ENCODE measurements around the gene INMT. TPM values are rescaled to one million over a fixed set of nuclear protein-coding genes. Genes with fewer than 3 reads are reported as not detected.

INMT gene
- total RNA-seq, 1 donor from 2014 or later: 21.5 TPM

DNA sequence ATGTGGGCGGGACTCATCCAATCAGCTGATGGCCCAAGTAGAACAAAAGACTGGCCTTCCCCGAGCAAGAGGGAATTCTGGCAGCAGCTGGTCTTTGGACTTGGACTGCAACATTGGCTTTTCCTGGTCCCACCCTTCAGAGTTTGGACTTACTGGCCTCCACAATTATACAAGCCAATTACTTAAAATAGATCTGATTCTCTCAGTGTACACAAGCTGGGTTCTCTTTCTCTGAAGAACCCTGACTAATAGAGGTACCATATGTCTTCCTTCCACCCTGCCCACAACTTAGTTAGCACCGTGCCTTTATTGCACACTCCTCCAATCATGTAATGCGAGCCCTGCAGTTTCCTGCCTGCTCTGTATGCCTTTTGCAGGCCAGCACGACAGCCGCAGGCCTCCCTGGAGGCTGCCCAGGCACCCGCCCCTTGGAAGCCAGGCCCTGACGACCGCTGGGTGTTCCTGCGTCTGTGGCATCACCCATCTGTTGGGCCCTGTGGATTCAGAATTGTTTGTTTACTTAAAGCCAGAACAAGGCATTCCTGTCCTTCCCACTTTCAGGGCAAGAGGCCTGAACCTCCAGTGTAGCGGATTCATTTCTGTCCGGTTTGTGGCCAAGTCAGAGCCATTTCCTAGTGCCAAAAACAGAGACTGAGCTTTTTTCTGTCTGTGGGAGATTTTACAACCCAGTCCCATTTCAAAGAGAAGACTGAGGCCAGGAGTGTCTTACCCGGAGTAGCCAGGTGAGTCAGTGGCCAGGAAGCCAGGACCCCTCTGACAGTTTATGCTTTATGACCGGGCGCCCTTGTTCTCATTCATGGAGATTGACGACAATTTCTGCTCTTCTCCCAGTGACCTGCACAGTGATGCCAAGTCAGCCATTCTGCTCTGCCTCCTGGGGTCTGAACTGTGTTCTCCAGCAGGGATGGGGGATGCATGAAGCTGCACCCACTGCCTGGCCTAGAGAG lies 968 bp upstream of the INMT start:
- DNase-seq (ENCODE audit: low spot score): no peak
- ATAC-seq: peak; percentile 35

DNA sequence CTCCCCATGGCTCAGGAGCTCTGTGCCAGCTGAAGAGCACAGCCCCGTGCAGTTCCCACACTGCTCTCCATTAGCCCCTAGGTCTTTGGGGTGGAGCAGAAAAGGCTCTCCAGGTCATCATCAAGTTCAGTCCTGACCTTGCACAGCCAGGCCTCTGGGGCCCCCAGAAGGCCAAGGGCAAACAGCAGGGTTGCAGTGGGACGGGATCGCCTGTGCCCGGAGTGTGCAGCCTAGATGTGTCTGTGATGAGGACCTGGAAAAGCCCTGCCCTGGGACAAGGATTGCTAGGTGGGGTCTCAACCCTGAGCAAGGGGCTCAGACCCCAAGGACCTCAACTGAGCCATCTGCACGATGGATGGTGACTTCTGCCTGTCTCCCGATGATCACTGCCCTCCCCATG lies 549 bp downstream of the INMT start:
- ATAC-seq: no peak
- DNase-seq (ENCODE audit: low spot score): no peak

DNA sequence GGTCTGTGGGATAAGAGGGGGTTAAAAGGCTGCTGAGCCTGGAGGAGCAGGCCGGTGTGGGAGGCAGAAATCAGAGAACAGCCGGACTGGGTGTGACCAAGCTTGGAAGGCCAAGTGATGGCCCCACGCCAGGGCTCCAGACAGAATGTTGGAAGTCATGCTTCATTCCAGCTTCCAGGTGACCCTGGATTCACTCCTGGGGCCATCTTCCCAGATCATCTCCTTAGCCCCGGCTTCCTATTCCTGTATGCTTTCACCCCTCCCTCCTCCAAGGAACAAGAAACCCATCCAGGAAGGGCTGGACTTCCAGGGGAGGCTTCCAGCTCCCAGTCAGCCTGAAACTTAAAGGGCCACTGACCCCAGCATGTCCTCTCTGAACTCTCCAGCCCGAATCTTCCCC lies 1.0 kb downstream of the INMT start:
- peak; percentile 60 for DNase-seq (ENCODE audit: low spot score)
- ATAC-seq: peak; percentile 60

DNA sequence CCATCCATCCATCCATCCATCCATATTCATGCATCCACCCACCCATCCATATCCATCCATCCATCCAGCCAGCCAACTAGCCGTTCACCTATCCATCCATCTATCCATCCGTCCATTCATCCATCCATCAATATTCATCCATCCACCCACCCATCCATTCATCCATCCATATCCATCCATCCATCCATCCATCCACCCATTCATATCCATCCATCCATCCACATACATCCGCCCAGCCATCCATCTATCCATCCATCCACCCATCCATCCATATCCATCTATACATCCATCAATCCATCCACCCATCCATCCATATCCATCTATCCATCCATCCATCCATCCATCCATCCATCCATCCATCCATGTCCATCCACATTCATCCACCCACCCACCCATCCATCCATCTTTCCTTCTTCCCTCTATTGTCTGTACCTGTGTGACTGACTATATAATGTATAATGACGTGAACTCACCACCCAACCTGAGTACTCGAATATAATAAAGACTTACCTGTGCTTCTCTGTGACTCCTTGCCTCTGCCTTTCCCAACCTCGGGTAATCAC lies 2.5 kb downstream of the INMT start:
- no peak for DNase-seq (ENCODE audit: low spot score)
- no peak for ATAC-seq

DNA sequence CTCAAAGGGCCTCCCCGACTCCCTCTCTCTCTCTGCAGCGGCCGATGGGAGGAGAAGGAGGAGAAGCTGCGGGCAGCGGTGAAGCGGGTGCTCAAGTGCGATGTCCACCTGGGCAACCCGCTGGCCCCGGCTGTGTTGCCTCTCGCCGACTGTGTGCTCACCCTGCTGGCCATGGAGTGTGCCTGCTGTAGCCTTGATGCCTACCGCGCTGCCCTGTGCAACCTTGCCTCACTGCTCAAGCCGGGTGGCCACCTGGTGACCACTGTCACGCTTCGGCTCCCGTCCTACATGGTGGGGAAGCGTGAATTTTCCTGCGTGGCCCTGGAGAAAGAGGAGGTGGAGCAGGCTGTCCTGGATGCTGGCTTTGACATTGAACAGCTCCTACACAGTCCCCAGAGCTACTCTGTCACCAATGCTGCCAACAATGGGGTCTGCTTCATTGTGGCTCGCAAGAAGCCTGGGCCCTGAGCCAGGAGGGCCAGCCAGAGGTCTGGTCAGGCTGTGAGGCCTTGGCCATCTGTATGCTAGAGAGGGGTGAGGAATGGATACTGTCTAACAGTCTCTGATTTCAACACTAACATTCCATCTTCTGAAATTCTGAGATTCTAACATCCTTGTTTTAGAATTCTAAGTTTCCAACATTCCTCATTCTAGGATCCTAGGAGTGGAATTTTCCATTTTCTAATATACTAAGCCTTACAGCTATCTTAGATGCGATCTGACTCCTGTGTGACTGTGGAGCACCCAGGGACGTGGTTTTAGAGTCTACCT lies 3.6 kb downstream of the INMT start:
- ATAC-seq (peak; percentile 43), DNase-seq (ENCODE audit: low spot score) (peak; percentile 61)

DNA sequence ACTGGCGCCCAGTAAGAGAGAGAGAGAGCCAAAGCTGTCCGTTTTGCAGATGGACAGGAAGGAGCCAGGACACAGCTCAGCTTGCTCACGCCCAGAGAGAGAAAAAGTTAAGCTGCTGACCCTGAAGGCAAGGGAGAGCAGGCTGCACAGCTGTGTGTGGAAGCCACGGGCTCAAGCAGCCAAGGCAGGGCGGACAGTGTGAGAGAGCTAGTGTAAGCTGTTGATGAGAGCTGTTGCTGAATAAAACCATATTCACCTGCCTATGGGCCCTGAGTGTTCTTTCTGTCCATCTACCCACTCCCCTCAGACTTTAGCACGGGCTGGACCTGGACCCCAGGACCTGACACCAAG lies 5.4 kb downstream of the INMT start:
- no peak for DNase-seq (ENCODE audit: low spot score)
- ATAC-seq: no peak

DNA sequence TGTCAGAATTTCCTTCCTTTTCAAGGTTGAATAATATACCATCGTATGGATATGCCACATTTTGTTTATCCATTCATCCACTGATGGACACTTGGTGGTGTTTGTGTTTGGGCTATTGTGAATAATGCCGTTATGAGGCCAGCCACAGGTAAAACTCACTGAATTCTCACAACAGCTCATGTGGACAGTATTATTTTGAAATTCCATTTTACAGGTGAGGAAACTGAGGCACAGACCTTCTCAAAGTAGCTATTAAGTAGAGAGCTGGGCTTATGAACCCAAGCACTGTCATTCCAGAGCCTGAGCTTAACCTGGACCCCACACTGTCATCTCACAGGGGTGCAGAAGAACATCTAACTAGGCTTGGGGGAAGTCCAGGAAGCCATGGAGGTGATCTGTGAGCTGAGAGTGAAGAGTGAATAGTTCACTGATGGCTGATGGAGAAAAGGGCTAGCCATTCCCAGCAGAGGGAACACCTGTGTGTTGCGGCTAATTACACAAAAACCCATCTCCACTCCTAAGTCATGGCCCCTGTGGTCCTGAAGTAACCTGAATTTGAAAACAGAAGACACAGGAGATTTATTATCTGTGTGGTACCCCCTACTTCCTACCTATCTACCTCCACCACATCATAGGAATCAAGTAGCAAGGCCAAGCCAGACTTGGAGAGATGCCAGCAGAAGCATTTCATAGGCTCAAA lies 8.7 kb downstream of the INMT start:
- DNase-seq (ENCODE audit: low spot score): no peak
- ATAC-seq: no peak

DNA sequence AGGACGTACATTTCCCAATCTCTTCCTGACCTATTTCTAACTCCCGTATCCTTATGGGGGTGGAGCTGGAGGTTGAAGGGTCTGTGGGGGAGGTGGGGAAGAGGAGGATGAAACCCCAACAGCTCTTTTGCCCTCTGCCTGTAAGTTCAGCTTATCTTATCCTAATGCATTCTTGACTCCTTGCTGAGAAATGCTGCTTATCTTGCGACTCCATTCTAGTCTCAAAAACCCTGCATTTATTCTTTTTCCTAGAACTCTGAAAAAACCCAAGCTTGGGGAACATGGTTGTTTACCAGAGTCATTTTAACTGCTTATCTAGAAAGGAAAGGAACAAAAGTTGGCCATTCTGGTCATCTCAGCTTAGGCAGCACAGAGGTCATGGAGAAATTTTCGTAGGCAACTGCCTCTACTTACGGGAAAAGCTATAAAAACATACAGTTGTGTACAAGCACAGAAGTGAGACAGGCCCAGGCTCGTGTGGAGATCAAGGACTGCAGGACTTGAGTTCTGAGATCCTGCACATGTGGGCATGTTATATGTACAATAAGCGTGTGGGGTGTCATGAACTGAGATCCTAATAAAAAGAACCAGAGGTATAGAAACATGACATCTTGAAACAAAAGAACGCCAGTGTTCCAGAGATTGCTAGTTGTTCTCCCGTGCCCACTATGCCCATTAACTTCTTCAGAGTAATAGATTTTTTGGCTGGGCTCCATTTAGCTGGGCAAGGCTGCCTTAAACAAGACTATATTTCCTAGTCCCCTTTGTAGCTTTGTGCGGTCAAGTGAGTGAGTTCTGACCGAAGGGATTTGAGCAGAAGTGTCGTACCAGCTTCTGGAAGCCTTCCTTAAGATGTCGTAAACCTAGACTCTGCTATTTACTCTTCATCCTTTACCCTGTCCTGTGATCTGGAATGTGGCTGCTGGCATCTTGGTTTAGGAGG lies 9.6 kb downstream of the INMT start:
- no peak for DNase-seq (ENCODE audit: low spot score)
- ATAC-seq: peak; percentile 42

DNA sequence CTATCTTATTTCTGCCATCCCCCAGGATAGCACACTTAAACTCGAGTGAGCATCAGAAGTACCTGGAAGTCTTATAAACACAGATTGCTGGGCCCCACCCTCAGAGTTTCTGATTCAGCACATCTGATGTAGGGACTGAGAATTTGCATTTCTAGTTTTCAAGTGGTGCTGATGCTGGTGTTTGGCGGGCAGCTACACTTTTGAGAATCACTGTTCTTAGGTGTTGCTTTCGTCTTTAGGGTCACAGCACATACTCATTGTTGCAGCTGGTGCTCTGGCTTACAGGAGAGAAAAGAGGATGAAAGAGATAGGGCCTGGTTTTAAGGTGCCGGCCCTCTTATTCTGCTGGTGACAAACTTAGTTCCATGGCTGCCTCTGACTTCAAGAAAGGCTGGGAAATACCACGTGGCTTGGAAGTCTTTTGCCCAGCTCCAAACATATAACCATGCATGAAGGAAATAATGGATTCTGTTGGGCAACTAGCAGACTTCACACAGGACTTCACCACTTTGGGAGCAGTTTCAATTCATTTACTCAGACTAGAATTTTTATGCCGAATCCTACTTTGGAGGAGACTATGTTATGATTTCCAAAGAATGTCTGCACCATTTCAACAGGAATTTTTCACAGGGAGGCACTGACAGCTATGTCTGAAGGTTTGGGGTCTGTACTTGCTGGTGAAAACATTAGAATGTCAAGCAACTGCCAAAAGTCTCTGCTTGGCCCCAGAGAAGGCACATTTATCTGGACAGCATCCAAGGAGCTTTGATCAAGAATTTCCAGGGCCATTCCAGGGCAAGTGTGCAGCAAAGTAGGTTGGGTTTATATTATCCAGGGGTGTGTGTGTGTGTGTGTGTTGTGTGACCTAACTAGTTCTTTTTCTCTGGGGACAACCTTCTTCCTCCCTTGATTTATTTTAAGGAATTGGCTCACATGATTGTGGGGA lies 12.4 kb downstream of the INMT start:
- ATAC-seq (peak; percentile 45), DNase-seq (ENCODE audit: low spot score) (no peak)

DNA sequence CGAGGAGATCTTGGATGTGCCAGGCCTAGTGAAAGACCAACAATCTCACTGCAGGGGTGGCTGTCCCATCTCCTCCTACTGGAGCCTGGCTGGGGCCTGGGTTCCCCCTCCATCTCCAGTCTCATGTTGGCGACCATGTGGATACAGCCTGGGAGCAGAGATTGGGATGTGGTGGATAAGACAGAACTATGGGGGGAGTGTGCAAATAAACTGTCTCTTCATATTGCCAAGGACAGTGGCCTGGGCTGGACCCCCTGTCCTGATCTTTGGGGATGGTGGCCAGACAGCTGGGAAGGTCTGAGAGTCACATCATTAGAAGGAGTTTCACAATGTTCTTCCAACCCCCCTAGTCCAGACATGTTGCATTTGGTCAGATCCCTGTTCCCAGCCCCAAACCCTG lies 13.5 kb downstream of the INMT start:
- DNase-seq (ENCODE audit: low spot score): no peak

DNA sequence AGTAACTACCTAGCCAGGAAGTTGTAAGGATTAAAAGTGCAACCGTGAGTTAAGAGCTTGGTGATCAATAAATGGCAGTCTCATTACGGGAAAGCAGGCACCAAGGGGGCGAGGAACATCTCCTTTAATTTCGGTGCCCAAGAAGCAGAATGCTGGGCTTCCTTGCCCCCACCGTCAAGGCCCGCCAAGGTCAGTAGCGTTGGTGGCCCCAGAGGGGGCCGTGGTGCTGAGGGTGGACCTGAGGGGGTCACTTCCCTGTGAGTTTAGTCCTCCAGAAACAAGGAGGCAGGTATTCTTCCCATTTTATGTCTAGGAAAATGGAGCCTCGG lies 18.9 kb downstream of the INMT start:
- DNase-seq (ENCODE audit: low spot score) (no peak), ATAC-seq (peak; percentile 3)

More for the DNA sequence above, 13.5 kb downstream of the INMT start:
- no peak for ATAC-seq

DNA sequence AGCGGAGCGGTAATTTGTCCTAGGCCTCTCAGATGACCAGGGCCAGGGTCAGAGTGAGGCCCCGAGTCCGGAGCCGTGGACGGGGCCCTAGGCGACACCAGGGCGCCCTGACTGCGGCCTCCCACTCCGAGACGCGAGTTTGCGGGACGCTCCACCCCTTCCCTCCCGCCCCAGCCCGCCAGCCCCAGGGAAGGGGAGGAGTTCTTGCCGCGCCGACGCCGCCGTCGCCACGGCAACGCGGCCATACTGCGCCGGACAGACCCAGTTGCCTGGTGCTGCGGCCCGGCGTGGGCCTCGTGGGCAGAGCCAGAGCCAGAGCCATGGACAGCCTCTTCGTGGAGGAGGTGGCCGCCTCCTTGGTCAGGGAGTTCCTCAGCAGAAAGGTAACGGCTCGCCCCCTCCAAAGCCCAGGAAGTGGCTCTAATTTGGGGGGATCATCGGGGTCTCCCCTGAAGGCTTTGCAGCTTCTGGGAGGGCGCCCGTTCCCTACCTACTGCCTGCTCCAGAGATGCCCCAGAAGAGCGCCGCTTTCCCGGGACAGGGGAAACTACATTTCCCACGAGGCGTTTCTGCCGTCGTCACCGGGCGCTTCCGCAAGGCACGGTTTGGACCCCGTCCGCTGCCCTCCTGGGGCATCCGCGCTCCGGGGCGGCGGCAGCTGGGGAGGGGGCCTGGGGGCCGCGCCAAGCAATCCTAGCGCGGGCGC lies 19.4 kb downstream of the INMT start, which contains the start of gene MINDY4:
TSS of gene MINDY4 (plus strand) at position 244 of the 706 bp plus-strand sequence. CDS start at position 321, 77 bp downstream.
- DNase-seq (ENCODE audit: low spot score) (peak; percentile 87), ATAC-seq (peak; percentile 91)

DNA sequence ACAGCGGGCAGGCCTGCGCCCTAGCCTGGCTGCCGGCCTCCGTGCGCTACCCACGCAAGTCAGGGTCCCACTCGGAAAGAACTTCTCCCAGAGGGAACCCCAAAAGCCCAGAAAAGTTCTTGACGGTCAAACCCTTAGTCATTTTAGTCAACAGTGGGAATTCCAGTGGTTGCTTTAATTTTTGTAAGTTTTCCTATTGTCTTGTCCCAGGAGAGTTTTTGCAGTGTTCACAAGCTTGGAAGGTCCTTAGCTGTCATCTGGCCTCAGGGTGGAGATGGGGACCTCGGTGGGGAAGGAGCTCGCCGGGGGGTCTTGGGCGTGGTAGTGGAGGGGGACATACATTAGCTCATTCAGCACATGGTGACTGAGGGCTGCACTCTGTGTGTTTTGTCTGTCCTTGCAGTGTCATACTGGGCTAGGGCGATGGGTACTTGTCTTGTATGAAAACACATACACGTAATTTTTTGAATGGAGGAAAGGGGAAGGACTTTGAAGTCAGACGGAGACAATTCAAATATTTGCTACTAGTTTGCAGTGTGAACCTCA lies 20.0 kb downstream of the INMT start:
- ATAC-seq: peak; percentile 9
- no peak for DNase-seq (ENCODE audit: low spot score)

DNA sequence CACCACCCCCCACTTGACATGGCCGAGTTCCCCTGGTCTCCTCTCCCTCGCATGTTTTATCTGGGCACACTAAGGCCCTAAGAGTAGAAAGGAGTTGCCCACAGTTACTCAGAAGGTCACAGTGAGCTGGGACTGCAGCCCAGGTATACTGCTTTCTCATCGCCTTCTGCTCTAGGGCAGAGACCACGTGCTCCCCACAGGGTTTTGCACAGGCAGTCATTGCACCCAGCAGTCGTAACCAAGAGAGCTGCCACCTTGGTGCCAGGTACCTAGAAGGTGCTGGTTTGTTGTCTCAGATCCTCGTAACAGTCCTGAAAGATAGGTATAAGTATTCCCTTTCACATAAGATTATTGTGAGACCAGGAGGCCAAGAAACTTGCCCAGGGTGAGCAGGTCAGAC lies 21.0 kb downstream of the INMT start:
- ATAC-seq (no peak), DNase-seq (ENCODE audit: low spot score) (peak; percentile 32)

DNA sequence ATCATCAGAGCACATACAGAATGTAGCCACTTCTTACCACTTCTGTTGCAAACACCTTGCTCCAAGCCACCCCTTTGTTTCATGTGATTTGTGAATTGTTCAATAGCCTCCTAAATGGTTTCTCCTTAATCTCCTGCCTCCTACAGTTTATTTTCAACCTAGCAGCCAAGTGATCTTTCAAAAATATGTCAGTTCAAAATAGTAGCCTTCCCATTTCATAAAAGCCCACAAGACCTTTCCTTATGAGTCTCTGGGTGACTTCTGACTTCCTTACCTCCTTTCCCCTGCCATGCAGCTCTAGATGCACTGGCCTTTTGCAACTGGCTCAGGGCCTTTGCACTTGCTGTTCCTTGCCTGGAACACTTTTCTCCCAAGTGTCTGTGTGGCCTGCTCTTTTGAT lies 24.1 kb downstream of the INMT start:
- DNase-seq (ENCODE audit: low spot score) (no peak), ATAC-seq (no peak)

DNA sequence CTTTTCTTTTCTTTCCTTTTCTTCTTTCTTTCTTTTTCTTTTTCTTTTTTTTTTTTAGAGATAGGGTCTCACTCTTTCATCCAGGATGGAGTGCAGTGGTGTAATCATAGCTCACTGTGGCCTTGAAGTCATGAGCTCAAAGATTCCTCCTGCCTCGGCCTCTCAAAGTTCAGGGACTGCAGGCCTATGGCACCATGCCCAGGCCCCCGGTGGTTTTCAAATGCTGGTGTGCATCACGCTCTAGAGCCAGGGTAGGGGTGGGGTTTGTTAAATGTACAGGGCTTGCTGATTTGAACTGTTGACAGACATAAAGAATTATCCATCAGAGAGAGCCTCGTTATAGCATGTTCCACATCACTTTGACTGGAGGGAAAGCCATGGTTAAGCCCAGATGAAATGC lies 25.0 kb downstream of the INMT start:
- peak; percentile 26 for DNase-seq (ENCODE audit: low spot score)
- ATAC-seq: no peak

DNA sequence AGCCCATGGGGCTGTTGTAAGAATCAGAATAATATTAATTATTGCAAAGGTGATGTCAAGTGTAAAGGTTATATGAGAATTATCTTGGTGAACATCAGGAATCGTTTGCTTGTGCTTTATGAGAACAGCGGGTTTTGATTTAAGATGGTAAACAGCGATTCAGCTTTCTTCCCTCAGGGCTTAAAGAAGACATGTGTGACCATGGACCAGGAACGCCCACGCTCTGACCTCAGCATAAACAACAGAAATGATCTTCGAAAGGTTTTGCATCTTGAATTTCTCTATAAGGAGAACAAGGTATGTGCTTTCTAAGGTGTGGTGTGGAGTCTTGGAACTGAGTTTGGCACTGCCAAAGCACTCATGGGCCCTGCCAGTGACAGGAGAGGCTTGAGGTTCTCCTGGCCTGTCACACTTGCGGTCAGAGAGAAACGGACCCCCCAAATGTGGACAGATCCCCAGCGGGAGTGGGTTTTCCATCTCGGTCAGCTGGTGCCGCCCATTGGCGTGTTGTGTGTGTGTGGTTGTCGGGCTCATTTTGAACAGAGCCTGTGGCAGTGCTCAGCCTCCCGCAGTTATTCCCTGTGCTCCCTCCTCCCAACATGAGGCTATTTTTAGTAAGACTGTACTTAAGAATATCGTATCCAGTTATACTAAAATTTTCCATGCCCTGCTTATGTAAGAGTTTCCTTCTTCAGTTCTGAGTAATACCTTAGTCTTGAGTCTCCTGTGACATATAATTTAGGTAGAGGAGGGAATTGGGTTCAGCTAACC lies 26.5 kb downstream of the INMT start:
- ATAC-seq (no peak), DNase-seq (ENCODE audit: low spot score) (peak; percentile 27)
